Retinal pigment epithelial cell (primary cell): ENCODE results near the gene GPR137.

Source experiments
- DNase-seq: peaks from one replicate; pipeline ENCODE4 v3.0.0-alpha.2; 2010; ENCODE audit warnings: low read depth
- H3K4me3 ChIP-seq: 2 replicates; pipeline ENCODE4 v1.5.1; 2011; ENCODE audit warnings: mild to moderate bottlenecking, low read length, control low read depth, moderate library complexity
- TF ChIP-seq, protein P1 (sequence below): conservative IDR thresholded peaks from 2 replicates; pipeline ENCODE4 v1.5.1; 2011; ENCODE audit warnings: low read depth, low read length, control low read depth, inconsistent platforms

GPR137 gene

DNA sequence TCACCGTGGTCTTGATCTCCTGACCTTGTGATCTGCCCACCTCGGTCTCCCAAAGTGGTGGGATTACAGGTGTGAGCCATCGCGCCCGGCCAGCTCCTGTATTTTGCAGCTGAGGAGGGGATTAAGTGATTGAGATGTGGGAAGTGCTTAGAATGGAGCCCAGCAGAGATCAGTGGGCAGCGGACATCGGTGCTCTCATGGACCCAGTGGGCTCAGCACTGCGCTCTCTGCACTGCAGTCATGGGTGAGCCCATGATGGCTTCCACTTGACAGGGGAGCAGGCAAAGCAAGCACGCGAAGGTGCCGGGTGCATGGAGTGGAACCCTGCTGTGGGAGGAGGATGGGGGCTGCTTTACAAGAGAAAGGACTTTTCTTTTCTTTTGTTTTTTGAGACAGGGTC is 45.2 kb downstream of the GPR137 start:
- no peak overlapping the region for H3K4me3 ChIP-seq
- TF ChIP-seq, protein P1, sequence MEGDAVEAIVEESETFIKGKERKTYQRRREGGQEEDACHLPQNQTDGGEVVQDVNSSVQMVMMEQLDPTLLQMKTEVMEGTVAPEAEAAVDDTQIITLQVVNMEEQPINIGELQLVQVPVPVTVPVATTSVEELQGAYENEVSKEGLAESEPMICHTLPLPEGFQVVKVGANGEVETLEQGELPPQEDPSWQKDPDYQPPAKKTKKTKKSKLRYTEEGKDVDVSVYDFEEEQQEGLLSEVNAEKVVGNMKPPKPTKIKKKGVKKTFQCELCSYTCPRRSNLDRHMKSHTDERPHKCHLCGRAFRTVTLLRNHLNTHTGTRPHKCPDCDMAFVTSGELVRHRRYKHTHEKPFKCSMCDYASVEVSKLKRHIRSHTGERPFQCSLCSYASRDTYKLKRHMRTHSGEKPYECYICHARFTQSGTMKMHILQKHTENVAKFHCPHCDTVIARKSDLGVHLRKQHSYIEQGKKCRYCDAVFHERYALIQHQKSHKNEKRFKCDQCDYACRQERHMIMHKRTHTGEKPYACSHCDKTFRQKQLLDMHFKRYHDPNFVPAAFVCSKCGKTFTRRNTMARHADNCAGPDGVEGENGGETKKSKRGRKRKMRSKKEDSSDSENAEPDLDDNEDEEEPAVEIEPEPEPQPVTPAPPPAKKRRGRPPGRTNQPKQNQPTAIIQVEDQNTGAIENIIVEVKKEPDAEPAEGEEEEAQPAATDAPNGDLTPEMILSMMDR: no peak
- no peak for DNase-seq

GRCh38 chr11:64331569-64332371 is 46.1 kb downstream of the GPR137 start:
- H3K4me3 ChIP-seq: no peak overlapping the region
- DNase-seq: peak; percentile 71
- TF ChIP-seq, protein P1: peak; percentile 87

DNA sequence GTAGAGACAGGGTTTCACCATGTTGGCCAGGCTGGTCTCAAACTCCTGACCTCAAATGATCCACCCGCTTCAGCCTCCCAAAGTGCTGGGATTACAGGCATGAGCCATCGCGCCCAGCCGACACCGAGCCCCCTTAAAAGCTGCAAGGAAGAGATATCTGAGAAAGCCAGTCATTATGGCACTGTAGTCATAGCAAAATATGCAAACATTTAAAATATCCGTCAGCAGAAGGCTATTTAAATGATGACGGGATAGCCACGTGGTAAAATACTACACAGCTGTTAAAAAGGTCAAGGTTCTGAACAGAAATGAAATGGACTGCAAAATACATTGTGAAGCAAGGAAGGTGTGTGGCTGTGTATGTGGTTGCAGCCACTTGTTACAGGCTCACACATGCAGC is 47.9 kb downstream of the GPR137 start:
- no peak for DNase-seq
- H3K4me3 ChIP-seq: no peak overlapping the region
- TF ChIP-seq, protein P1: no peak

DNA sequence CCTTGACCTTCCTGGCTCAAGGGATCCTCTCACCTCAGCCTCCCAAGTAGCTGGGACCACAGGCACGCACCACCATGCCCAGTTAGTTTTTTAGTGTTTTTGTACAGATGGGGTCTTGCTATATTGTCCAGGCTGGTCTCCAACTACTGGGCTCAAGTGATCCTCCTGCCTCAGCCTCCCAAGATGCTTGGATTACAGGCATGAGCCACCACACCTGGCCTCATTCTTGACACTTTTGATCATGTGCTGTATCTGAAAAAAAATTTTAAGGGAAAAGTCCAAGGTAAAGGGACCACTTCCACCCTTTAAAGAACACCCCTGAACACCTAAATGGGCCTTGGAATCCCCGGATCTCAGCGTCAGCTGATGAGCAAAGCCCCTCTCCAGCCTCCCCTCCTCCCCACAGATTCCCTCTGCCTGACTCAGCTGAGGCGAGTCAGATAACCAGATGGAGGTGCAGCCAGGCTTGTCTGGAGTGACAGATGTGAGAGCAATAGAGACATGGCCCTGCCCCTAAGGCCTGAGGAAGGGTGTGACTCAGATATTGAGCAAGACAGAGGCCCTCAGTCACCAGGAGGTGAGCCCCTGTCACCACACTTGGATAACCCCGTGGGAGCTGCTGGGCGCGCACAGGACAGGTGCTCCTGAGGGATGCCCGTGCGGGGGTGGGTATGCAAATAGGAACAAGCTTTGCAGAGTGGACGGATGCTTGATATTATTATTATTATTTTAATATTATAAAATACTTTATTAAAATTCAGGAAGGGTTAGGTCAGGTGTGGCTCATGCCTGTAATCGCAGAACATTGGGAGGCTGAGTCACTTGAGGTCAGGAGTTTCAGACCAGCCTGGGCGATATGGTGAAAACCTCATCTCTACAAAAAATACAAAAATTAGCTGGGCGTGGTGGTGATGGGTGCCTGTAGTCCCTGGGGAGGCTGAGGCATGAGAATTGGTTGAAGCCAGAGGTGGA is 49.4 kb downstream of the GPR137 start:
- no peak overlapping the region for H3K4me3 ChIP-seq
- peak; percentile 79 for DNase-seq
- TF ChIP-seq, protein P1: no peak

GRCh38 chr11:64337538-64338249 is 52.0 kb downstream of the GPR137 start:
- TF ChIP-seq, protein P1: no peak
- H3K4me3 ChIP-seq: no peak overlapping the region
- no peak for DNase-seq

DNA sequence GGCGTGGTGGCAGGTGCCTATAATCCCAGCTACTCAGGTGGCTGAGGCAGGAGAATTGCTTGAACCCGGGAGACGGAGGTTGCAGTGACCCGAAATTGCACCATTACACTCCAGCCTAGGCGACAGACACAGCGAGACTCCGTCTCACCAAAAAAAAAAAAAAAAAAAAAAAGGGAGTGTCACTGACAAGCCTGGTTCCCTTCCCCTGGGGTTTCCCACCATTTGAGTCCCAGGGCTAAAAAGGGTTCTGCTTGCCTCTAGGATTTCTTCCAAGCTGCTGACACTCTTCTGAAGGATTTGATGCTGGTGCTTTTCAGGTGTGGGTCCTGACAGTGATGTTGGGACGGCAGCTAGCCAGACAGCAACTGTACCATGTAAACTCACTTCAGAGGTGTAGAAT is 53.1 kb downstream of the GPR137 start:
- DNase-seq: no peak
- H3K4me3 ChIP-seq: no peak overlapping the region
- TF ChIP-seq, protein P1: no peak
